HG03432 (cell line): ENCODE results near the gene MTA2.
A peak's percentile ranks its signal among the peaks of the same experiment; 100 is the strongest.

Source experiments
- ATAC-seq: cut with Tn5 transposase; IDR thresholded peaks from one replicate; pipeline ENCODE4 v1.9.1; 2021; ENCODE audit warnings: mild to moderate bottlenecking, moderate library complexity; ENCODE audit not compliant: unreplicated experiment

MTA2 gene

DNA sequence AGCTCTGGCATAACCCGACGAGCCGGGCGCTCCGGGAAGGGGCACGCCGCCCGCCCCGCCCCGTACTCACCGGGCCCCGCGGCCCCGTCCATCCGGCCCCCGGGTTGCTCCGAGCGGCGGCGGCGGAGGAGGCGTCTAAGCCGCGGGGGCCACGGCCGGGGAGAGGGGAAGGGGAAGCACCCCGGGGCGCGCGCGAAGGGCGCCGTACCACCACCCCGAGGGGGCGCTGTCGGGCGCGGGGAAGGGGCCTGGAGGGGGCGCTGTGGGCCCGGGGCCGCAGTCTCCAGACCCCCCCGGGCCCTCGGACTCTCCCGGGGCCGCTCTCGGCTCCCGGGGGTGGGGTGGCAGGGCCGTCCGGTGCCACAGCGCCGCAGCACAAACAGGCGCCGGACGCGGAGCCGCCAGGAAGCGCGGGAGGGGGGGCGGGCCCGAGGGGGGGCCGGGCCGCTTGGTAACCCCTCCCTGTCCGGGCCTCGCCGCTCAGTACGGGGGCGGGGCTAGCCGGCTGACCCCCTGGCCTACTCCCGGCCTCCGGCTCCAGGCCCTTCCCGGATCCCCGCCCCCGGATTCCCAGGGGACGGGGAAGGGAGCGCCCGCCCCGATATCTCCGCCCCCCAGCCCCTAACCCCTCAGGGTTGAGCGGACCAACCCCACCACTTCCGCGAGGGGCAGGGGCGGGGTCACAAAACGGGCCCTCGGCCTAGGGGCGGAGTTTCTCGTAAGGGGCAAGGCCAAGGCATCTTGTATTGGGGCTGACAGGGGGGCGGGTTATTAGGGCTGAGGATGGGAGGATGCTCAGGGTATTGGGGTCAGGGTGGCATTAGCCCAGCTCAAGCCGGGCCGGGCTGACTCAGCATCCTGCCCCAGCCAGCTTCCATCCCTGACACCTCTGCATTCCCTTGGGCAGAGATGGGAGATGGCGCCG lies 11.0 kb upstream of the MTA2 start, which contains the start of the genes EML3 and ROM1:
EML3 (minus strand) TSS at position 410 of the 925 bp plus-strand sequence; CDS start at position 92, 318 bp downstream.
ROM1 (plus strand) TSS at position 892 of the 925 bp plus-strand sequence; CDS start at position 917, 25 bp downstream.
- peak; percentile 71 for ATAC-seq

DNA sequence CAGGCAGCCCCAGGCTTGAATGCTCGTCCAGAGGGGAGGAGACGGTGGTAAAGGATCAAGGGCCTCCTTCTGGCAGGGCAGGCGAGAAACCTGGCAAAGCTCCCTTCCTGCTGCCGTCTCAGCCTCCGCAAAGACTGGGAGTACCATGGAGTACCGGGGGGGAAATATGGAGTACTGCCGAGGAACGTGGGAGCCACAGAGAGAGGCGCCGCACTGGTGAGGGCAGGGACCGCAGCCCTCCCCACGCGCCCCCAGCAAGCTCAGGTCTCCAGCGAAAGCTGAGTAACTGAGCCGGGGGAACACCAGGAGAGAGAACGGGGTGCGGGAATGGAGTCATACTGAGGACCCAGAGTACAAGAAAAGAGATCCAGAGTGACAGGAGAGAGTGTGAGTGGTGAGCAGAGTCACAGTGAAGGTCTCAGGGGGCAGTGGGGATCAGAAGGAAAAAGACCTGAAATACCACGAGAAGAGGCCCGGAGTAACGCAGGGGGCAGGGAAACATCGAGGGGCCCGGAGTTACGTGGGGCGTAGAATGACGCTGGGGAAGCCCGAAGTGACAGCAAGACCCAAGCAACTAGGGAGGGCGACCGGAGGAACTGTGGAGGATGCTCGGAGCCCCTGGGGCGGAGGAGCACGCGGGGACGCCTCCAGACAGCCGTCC lies 10.2 kb upstream of the MTA2 start:
- ATAC-seq, result peak; percentile 19

DNA sequence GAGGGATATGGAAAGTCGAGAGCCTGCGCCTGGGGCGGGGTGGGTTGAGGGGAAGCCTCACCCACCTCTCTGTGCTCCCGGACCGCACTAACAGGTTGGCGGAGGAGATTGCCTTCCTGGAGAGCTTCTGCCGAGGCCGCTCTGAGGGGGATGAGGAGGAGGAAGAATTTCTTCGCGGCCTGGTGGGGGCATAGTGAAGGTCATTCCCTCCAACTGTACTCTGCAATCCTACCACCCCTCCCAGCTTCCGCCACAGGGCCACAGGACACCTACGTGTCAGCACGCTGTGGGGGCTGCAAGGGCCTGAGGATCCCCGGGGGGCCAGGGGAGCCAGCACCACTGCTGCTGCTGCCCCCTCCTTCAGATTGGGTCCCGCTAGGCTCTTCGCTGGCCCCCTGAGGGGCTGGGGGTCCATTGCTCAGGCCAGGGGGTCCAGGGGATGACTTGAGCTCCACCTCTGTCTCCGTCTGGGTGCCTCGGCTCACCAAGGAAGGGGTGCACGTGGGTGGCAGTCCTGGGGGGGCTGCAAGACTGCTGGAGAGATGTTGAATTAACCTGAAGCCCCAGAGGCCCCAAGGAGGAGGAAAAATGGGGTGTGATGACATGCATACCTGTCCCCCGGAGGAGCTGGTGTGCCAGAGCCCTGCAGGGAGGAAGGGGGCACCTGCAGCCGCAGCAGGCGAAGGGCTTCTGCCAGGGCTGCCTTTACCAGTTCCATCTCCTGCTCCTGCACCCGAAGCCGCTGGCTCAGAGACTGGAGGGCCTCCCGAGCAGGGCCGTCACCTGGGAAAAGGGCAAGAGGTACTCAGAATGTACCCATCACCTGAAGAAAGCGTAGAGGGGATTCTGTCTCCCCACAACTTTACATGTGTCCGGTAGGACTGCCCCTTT lies 9.4 kb upstream of the MTA2 start:
- no peak for ATAC-seq

GRCh38 chr11:62610403-62610802 lies 8.7 kb upstream of the MTA2 start:
- no peak for ATAC-seq

GRCh38 chr11:62608776-62609175 lies 7.1 kb upstream of the MTA2 start:
- no peak for ATAC-seq

DNA sequence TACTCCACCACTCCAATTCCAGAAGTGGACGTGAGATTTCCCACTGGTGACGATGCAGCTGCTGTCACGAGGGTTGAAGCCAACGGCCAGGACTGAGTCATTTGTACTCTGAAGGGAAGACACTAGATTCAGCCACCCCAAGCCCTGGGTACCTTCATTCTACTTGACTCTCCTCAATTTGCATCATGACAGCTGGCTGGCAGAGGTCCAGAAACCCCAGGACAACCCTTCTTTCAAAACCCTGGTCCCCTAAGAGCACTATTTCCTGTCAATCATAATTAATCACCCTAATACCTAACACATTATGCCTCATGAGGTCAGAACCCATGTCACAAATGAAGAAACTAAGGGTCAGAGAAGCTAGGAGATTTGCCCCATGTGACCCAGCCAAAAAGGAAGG lies 6.0 kb upstream of the MTA2 start:
- no peak for ATAC-seq

- no peak for ATAC-seq
Measured at GRCh38 chr11:62605902-62606301, 4.2 kb upstream of the MTA2 start.

DNA sequence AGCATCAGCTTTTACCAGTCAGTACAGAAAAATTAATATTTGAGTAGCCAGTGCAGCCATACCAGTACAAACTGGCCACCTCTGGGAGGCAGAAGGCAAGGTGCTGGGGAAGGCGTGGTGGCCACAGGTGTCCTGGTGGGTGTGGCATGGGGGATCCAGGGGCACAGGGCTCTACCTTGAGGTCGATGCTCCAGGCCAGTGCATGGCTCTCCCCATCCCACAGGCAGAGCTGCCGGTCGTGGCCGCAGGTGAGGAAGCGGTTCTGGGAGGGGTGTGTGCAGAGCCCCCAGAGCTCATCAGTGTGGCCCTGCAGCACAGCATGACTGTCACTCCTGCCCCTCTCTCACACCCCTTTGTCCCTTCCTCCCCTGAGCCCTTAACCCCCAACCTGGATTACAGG lies 3.8 kb upstream of the MTA2 start:
- no peak for ATAC-seq

DNA sequence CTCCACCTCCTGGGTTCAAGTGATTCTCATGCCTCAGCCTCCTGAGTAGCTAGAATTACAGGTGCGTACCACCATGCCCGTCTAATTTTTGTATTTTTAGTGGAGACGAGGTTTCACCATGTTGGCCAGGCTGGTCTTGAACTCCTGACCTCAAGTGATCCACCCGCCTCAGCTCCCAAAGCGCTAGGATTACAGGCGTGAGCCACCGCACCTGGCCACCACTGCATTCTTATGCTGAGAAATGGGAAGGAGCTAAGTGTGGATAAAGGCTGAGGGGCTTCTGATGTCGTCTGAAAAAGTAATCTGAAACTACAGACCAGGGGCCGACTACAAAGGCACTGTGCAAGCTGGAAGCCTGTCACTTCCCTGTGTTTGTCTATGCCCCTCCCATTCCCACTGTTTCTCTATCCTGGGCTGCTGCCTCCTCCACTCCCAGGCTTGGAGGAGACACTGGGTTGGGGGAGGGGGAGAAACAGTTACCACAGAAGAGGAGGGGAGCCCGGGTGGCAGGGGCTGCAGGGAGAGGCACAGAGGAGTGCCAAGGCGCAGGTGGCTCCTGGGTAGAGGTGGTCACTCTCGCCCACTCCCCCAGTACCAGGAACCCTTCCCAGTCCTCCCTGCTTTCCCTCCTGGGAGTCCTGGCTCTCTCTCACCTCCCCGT lies 2.9 kb upstream of the MTA2 start:
- ATAC-seq, result no peak

DNA sequence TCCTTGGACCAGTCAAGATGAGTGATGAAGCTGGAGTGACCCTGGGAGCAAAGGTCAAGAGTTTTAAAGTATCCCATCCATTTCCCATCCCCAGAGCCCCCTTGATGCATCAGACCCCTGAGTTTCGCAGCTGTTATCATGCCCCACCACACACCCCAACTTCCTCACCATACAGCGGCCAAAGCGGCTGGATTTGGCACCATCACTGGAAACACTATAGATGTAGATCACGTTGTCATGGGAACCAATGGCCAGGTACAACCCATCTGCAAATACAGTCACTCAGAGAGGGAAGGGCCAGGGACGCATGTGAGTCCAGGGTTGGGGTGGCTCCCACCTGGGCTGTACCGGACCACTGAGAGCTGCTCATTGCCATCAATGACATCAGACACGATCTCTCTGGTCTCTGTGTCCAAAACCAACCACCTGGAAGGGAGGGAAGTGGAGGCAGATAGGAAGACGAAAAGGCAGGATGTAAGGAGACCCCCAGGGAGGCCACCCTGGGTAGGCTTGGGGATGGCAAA lies 2.2 kb upstream of the MTA2 start:
- no peak for ATAC-seq

DNA sequence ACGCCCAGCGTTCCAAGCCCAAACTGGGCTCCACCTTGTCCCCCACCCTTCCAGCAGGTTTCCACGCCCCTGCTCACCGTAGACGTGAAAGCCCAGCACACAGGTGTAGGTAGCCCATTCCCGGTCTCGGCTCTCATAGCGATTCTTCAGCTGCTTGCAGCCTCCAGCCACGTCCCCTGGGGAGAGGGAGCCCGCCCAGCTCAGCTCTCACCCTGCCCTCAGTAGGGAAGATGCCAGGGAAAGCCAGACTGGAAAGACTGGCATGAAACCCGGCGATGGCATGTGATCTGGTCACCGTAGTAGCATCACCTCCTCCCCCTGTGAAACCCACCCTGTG lies 1.4 kb upstream of the MTA2 start:
- ATAC-seq, result no peak

DNA sequence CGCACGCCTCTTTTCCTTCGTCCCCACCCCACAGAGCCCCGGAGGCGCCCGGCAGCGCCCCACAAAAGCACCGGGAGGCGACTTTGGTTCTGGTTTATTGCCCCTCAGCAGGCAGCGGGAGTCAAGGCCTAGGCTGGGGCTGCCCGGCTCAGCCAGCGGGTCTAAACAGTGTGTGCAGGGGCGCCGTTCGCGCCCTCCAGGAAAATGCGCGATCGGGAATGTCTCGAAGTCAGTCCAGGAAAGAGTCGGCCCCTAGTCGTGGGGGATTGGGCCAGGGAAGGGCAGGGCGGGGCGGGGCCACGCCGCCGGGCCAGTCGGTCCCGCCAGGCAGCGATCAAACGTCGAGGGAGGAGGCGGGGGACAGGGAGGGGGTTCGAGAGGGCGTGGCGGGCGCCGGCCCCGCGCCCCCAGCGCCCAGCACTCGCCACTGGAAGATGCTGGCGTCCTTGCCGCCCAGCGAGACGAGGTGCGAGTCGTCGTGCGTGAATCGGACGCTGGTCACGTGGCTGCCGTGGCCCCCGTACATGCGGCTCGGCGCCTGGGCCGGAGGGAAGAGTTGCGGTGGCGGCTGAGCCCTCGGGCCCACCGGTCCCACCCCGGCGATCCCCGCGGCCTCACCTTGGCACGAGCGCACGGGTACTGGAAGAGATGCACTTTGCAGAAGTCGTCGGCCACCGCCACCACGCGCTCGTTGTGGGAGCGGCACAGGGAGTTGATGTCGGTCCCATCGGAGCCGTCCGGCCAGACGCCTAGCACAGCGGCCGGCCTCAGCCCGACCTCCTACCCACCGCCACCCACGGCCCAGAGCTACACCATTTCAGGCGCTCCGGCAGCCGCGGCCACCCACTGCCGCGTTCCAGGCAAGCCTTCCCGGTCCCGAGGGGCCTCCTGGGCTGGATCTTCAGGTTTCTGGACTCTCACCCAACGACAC lies 741 bp upstream of the MTA2 start:
- no peak for ATAC-seq

GRCh38 chr11:62601122-62601371 lies 618 bp downstream of the MTA2 start:
- ATAC-seq, result no peak

DNA sequence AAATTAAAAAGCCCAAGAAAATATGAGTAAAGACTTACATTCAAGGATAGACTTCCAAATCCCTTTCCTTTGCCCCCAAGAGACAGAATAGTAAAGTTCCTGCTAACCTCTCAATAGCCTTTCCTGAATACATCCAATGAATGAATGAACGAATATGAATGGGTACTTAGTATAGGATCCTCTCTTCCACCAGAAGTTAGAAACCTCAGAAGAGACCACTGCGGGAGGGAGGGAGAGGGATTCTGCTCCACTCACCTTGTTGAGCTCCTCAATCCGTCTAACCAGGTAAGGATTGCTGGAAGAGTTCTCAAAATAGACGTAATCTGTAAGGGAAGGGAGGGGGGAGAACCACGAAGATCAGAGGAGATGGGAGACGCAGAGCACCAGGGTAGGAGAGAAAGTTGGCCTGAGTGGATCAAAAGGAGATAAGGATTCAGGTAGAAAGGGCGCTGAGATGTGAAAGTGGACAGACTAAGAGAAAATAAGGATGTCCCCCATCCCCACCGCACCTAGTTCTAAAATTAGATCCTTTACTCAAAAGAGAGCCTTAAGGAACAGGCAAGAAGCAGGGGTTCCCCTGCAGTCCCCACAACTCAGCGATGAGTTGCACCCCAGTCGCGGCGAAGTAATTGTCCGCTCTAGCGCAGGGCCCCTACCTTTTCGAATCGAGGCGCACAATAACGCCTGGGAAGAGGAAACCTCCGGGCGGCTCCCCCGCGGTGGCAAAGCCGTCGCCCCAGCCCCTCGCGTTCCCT lies 1.1 kb downstream of the MTA2 start:
- no peak for ATAC-seq

- no peak for ATAC-seq
Measured at GRCh38 chr11:62599901-62600300, 1.8 kb downstream of the MTA2 start.

GRCh38 chr11:62599069-62599696 lies 2.5 kb downstream of the MTA2 start:
- peak; percentile 54 for ATAC-seq

GRCh38 chr11:62595124-62595523 lies 6.5 kb downstream of the MTA2 start:
- ATAC-seq, result no peak

DNA sequence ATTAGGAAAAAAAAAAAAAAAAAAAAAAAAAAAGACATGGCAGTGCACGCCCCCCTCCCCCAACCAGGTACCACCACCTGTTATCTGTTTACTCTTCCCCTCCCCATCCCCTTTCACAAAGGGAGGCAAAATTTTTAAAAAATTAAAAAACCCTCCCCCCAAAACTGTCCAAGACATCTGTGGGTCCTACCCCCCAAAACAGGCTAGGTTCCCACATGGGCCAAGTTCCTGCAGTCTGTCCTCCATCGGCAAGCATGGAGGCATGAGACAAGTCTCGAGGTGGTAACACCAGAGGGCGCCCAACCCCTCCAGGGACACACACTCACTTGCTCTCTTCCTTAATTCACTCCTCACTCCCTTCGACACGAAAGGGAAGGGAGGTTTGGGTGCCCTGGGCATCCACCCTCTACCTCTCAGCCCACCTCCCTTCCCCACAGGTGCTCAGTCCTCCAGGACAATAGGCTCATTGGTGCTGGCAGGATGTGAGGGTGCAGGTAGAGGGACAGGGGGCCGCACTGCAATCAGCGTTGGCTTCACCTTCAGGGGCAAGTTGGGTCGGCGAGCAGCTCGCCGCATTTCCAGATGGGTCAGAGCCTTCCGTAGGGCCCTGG lies 8.1 kb downstream of the MTA2 start:
- no peak for ATAC-seq
